HEK293 (cell line): ENCODE data around the gene DDOST.

ENCODE experiments used
- CTCF ChIA-PET: fragments of 350-600 bp; formaldehyde crosslinking; extraction: SDS; loops from one replicate; lab custom pipeline; 2021; ENCODE audit warnings: antibody characterized with exemption; lab: Yijun Ruan, JAX
- POLR2A ChIA-PET: fragments of 300-600 bp; formaldehyde crosslinking; extraction: SDS; loops from one replicate; lab custom pipeline; 2020; ENCODE audit warnings: antibody characterized with exemption, inconsistent platforms; lab: Yijun Ruan, JAX
- H3K27ac ChIP-seq: fragments of 200-500 bp; sonication (Bioruptor generic); 2 replicates; pipeline ENCODE4 v1.5.1; 2014; ENCODE audit warnings: low read depth, low read length, control low read depth, inconsistent platforms; ENCODE audit errors: extremely low read depth
- H3K36me3 ChIP-seq, 2 experiments: fragments of 200-500 bp in 1 of 2; sonication (Bioruptor generic) in 1 of 2; 1 replicate in 1 of 2; 2 replicates in 1 of 2; pipeline ENCODE4 v1.5.1; 2014 to 2017; ENCODE audit warnings: inconsistent platforms in 2 of 2, low read length in 2 of 2; ENCODE audit not compliant: control insufficient read depth in 2 of 2, insufficient read depth in 1 of 2
- H3K4me1 ChIP-seq: fragments of 200-500 bp; sonication (Bioruptor generic); 2 replicates; pipeline ENCODE4 v1.5.1; 2014; ENCODE audit warnings: mild to moderate bottlenecking, low read length, inconsistent platforms; ENCODE audit not compliant: control insufficient read depth, insufficient read depth
- H3K4me3 ChIP-seq: 2 replicates; pipeline ENCODE4 v1.5.1; 2011; ENCODE audit warnings: low read depth, mild to moderate bottlenecking, control low read depth, low read length, moderate library complexity
- H3K9me3 ChIP-seq: fragments of 200-500 bp; sonication (Bioruptor generic); 2 replicates; pipeline ENCODE4 v1.5.1; 2014; ENCODE audit warnings: low read depth, low read length, inconsistent platforms; ENCODE audit not compliant: control insufficient read depth, insufficient read depth
- HIC1 ChIP-seq: fragments of 450-650 bp; formaldehyde crosslinking; IDR thresholded peaks from 2 replicates; pipeline ENCODE4 v1.5.1; 2016; ENCODE audit warnings: missing biosample characterization, missing genetic modification characterization
- ZBTB26 ChIP-seq: fragments of 450-650 bp; formaldehyde crosslinking; optimal IDR thresholded peaks from 2 replicates; pipeline ENCODE3; 2016; ENCODE audit warnings: missing biosample characterization, mild to moderate bottlenecking, missing genetic modification characterization
- ZBTB49 ChIP-seq: fragments of 450-650 bp; formaldehyde crosslinking; IDR thresholded peaks from 2 replicates; pipeline ENCODE4 v1.5.1; 2016; ENCODE audit warnings: missing biosample characterization, missing genetic modification characterization, low read depth
- ZNF221 ChIP-seq: fragments of 450-650 bp; formaldehyde crosslinking; IDR thresholded peaks from 2 replicates; pipeline ENCODE4 v1.5.1; 2017; ENCODE audit warnings: missing biosample characterization, missing genetic modification characterization, borderline replicate concordance
- ZNF26 ChIP-seq: fragments of 450-650 bp; formaldehyde crosslinking; IDR thresholded peaks from 2 replicates; pipeline ENCODE4 v1.5.1; 2016; ENCODE audit warnings: missing biosample characterization, missing genetic modification characterization
- ZNF48 ChIP-seq: fragments of 450-650 bp; formaldehyde crosslinking; IDR thresholded peaks from 2 replicates; pipeline ENCODE4 v1.5.1; 2016; ENCODE audit warnings: missing biosample characterization, missing genetic modification characterization
- ZNF610 ChIP-seq: fragments of 450-650 bp; formaldehyde crosslinking; IDR thresholded peaks from 2 replicates; pipeline ENCODE4 v1.5.1; 2016; ENCODE audit warnings: missing biosample characterization, missing genetic modification characterization, borderline replicate concordance
- ZNF76 ChIP-seq: fragments of 450-650 bp; formaldehyde crosslinking; IDR thresholded peaks from 2 replicates; pipeline ENCODE4; 2016; ENCODE audit warnings: low read depth, missing biosample characterization, missing genetic modification characterization, borderline replicate concordance
- ZNF768 ChIP-seq: fragments of 450-650 bp; formaldehyde crosslinking; IDR thresholded peaks from 2 replicates; pipeline ENCODE4 v1.5.1; 2018; ENCODE audit warnings: missing biosample characterization, mild to moderate bottlenecking, missing genetic modification characterization
- ZSCAN4 ChIP-seq: fragments of 450-650 bp; formaldehyde crosslinking; IDR thresholded peaks from 2 replicates; pipeline ENCODE4 v1.5.1; 2017; ENCODE audit warnings: missing biosample characterization, missing genetic modification characterization
- ZSCAN5A ChIP-seq: fragments of 450-650 bp; formaldehyde crosslinking; IDR thresholded peaks from 2 replicates; pipeline ENCODE4 v1.5.1; 2016; ENCODE audit warnings: missing biosample characterization, missing genetic modification characterization

The DDOST gene

GRCh38 chr1:20682571-20683236, 21.5 kb upstream of the DDOST start:
- CTCF ChIA-PET = interaction anchor here (1.2 kb wide), 1 partner anchor 10 kb away, joined by 3 read pairs; no protein-coding TSS in a partner anchor
- no peak overlapping the region for H3K27ac ChIP-seq
- H3K9me3 ChIP-seq = no peaks in the 10 kb centered on the region
- POLR2A ChIA-PET = no interaction called here
- peaks cover 0 to 3% of the 10 kb centered on the region in 2 experiments; a peak in 1 of 3 replicates for H3K36me3 ChIP-seq
- no peak for TF ChIP-seq ZNF76 (tag by site-specific recombination)
- TF ChIP-seq ZNF610 (tag by site-specific recombination) = no peak
- TF ChIP-seq ZBTB49 (tag by site-specific recombination) = no peak
- TF ChIP-seq ZNF48 (tag by site-specific recombination) = no peak
- TF ChIP-seq ZNF768 (tag by site-specific recombination) = no peak
- TF ChIP-seq HIC1 (tag by site-specific recombination) = no peak
- no peak for TF ChIP-seq ZNF221 (tag by site-specific recombination)
- no peak for TF ChIP-seq ZNF26 (tag by site-specific recombination)
- no peak for TF ChIP-seq ZBTB26
- no peak overlapping the region for H3K4me3 ChIP-seq
- no peaks in the 10 kb centered on the region for H3K4me1 ChIP-seq

- H3K27ac ChIP-seq = no peak overlapping the region
- TF ChIP-seq ZSCAN4 (tag by site-specific recombination) (peak; percentile 75), ZSCAN5A (no peak)
- CTCF ChIA-PET = no interaction called here
- H3K36me3 ChIP-seq = peaks cover 0 to 3% of the 10 kb centered on the region in 2 experiments; a peak in 1 of 3 replicates
- H3K9me3 ChIP-seq = no peaks in the 10 kb centered on the region
- POLR2A ChIA-PET = interaction anchor here (0.6 kb wide), 1 partner anchor 103 kb away, joined by 6 read pairs; no protein-coding TSS in a partner anchor
- H3K4me1 ChIP-seq = no peaks in the 10 kb centered on the region
- no peak overlapping the region for H3K4me3 ChIP-seq
These were observed 20.8 kb upstream of the DDOST start for GRCh38 chr1:20681999-20682398.
